HepG2 (cell line): ENCODE measurements around the gene ARFGEF3. TPM values are rescaled to one million over a fixed set of nuclear protein-coding genes. Genes with fewer than 3 reads are reported as not detected.

Experiments used
- ATAC-seq: fragments of 200-7000 bp; cut with Tn5 transposase; 3 replicates; pipeline ENCODE4 v1.9.1; 2020; ENCODE audit warnings: mild to moderate bottlenecking, moderate library complexity
- BruUV-seq: library from RNA; stranded (reverse); fragments of 400-500 nt; replicated peaks from 2 replicates; lab custom pipeline; 2021; lab: Mats Ljungman, UMichigan
- CTCF ChIA-PET: fragments of 300-600 bp; formaldehyde crosslinking; extraction: SDS; loops from one replicate; lab custom pipeline; 2021; ENCODE audit warnings: low total read pairs, inconsistent platforms, low intra/inter-chr PET ratio; lab: Yijun Ruan, JAX
- POLR2A ChIA-PET: fragments of 350-600 bp; sonication (Branson Sonifier 250); formaldehyde crosslinking; loops from one replicate; lab custom pipeline; 2020; ENCODE audit warnings: antibody characterized with exemption, inconsistent platforms; lab: Yijun Ruan, JAX
- DNase-seq: peaks from one replicate; pipeline ENCODE4 v3.0.0-alpha.2; 2015; ENCODE audit warnings: low spot score
- FAIRE-seq: peaks from 3 replicates; lab custom pipeline; 2011; peaks lifted over from hg19 to GRCh38; lab: Jason Lieb, UNC
- H2AFZ ChIP-seq: one replicate; pipeline ENCODE4 v1.6.1; 2011; ENCODE audit warnings: low read length, inconsistent platforms
- H3K27ac ChIP-seq: fragments of 300-600 bp; 3 replicates; pipeline ENCODE4 v1.8.0; 2011; ENCODE audit warnings: mixed run types, mild to moderate bottlenecking, mixed read lengths, low read length, inconsistent platforms; ENCODE audit not compliant: insufficient read depth; ENCODE audit errors: extremely low read length
- H3K27me3 ChIP-seq, 2 experiments: fragments of 200-600 bp in 1 of 2; 2 replicates in 1 of 2; 3 replicates in 1 of 2; pipeline versions ENCODE4 v1.6.0 to v1.8.0; 2011; ENCODE audit warnings: low read length in 2 of 2, mild to moderate bottlenecking in 2 of 2, moderate library complexity in 2 of 2, inconsistent platforms in 1 of 2; ENCODE audit not compliant: insufficient read depth in 2 of 2, control insufficient read depth in 1 of 2
- H3K36me3 ChIP-seq, 2 experiments: fragments of 200-600 bp in 1 of 2; replicated peaks in 1 of 2; 2 replicates in 1 of 2; 3 replicates in 1 of 2; pipeline versions ENCODE4 v1.5.1 to v1.8.0; 2011; ENCODE audit warnings: low read length in 2 of 2, inconsistent platforms in 1 of 2; ENCODE audit not compliant: insufficient read depth in 2 of 2, control insufficient read depth in 1 of 2
- H3K4me1 ChIP-seq: 2 replicates; pipeline ENCODE4 v1.5.1; 2012; ENCODE audit warnings: low read length, inconsistent platforms; ENCODE audit not compliant: insufficient read depth
- H3K4me2 ChIP-seq: 2 replicates; pipeline ENCODE4 v1.6.0; 2011; ENCODE audit warnings: low read depth, low read length, inconsistent platforms
- H3K4me3 ChIP-seq, 3 experiments: fragments of 200-600 bp in 1 of 3; sonication (generic), shearing (Covaris generic) in 1 of 3; replicated peaks in 1 of 3; 2 replicates each; pipeline ENCODE4 v1.5.1; 2011 to 2016; ENCODE audit warnings: low read length in 3 of 3, inconsistent platforms in 2 of 3, low read depth in 2 of 3, mild to moderate bottlenecking in 2 of 3, control low read depth in 1 of 3, mixed read lengths in 1 of 3; ENCODE audit not compliant: insufficient read depth in 1 of 3
- H3K79me2 ChIP-seq: one replicate; pipeline ENCODE4 v1.6.1; 2011; ENCODE audit warnings: low read length, inconsistent platforms; ENCODE audit not compliant: insufficient read depth
- H3K9ac ChIP-seq: 2 replicates; pipeline ENCODE4 v1.6.0; 2011; ENCODE audit warnings: mild to moderate bottlenecking, low read depth, low read length, inconsistent platforms; ENCODE audit not compliant: insufficient read depth
- H3K9me3 ChIP-seq: 2 replicates; pipeline ENCODE4 v1.5.1; 2012; ENCODE audit warnings: mild to moderate bottlenecking, low read length
- H4K20me1 ChIP-seq: 2 replicates; pipeline ENCODE4 v1.6.0; 2011; ENCODE audit warnings: inconsistent platforms, mild to moderate bottlenecking, low read length, moderate library complexity; ENCODE audit not compliant: insufficient read depth
- BRF2 ChIP-seq: sonication (generic); formaldehyde crosslinking; IDR thresholded peaks from 2 replicates; pipeline ENCODE4 v1.8.1; 2022; ENCODE audit warnings: mild to moderate bottlenecking, missing genetic modification reagents
- MED13 ChIP-seq: sonication (generic); formaldehyde crosslinking; IDR thresholded peaks from 2 replicates; pipeline ENCODE4 v1.5.0; 2020; ENCODE audit warnings: missing genetic modification reagents
- MTF1 ChIP-seq: sonication (generic); formaldehyde crosslinking; IDR thresholded peaks from 2 replicates; pipeline ENCODE4 v1.5.0; 2020; ENCODE audit warnings: missing genetic modification reagents
- PHF5A ChIP-seq: IDR thresholded peaks from one replicate; pipeline ENCODE4 v1.6.1; 2018; ENCODE audit warnings: low read depth, missing genetic modification reagents; ENCODE audit not compliant: unreplicated experiment
- SALL2 ChIP-seq: sonication (generic); formaldehyde crosslinking; IDR thresholded peaks from 2 replicates; pipeline ENCODE4 v1.8.1; 2023; ENCODE audit warnings: mild to moderate bottlenecking, missing genetic modification reagents, inconsistent platforms
- ZNF136 ChIP-seq: sonication (generic); formaldehyde crosslinking; IDR thresholded peaks from 2 replicates; pipeline ENCODE4 v1.8.1; 2022; ENCODE audit warnings: low read depth, mild to moderate bottlenecking, moderate library complexity, missing genetic modification reagents
- ZNF547 ChIP-seq: sonication (generic); formaldehyde crosslinking; IDR thresholded peaks from 2 replicates; pipeline ENCODE4 v1.5.1; 2020; ENCODE audit warnings: mild to moderate bottlenecking, missing genetic modification reagents
- ZNF746 ChIP-seq: sonication (generic); formaldehyde crosslinking; IDR thresholded peaks from 2 replicates; pipeline ENCODE4 v1.8.0; 2022; ENCODE audit warnings: mild to moderate bottlenecking, missing genetic modification reagents
- ZNF749 ChIP-seq: sonication (generic); formaldehyde crosslinking; IDR thresholded peaks from 2 replicates; pipeline ENCODE4 v1.8.0; 2022; ENCODE audit warnings: mild to moderate bottlenecking, missing genetic modification reagents, moderate library complexity, borderline replicate concordance
- ZNF776 ChIP-seq: sonication (generic); formaldehyde crosslinking; IDR thresholded peaks from 2 replicates; pipeline ENCODE4 v1.4.0; 2020; ENCODE audit warnings: mild to moderate bottlenecking, missing genetic modification reagents
- WGBS: methylation state at CpG from one replicate; pipeline ENCODE4 v1.1.6; 2017; ENCODE audit warnings: low lambda C conversion rate; 5-methylcytosine and 5-hydroxymethylcytosine counted together
- in situ Hi-C: cut with HindIII; loops from 2 replicates; pipeline ENCODE4 v1.10.0; 2017; ENCODE audit warnings: low pct_unique_long_range_greater_than_20kb; ENCODE audit not compliant: extremely low pct_ligation_motif_present
- intact Hi-C: fragments of 100-400 bp; cut with micrococcal nuclease; formaldehyde crosslinking; loops from one replicate; pipeline ENCODE4 v1.10.0; 2022; ENCODE audit not compliant: unreplicated experiment
- polyA plus RNA-seq, 8 experiments: library from polyadenylated mRNA; depleted of rRNA in 3 of 8; stranded (reverse) in 7 of 8; unstranded in 1 of 8; fragments of >200 nt; fragmentation: Illumina TruSeq in 4 of 8; extraction: Trizol in 4 of 8; gene quantifications; 2 replicates each; pipeline versions ENCODE4 v1.2.1 to v1.2.3, GENCODE V29; 2011 to 2016; ENCODE audit warnings: low read depth in 4 of 8, missing spikeins in 1 of 8, mixed read lengths in 1 of 8; ENCODE audit not compliant: insufficient read depth in 1 of 8
- total RNA-seq, 5 experiments: library from RNA; depleted of rRNA; stranded (reverse); fragments of >200 nt; fragmentation: Illumina TruSeq; extraction: Trizol; gene quantifications; 2 replicates each; pipeline ENCODE4 v1.2.3, GENCODE V29; 2016; ENCODE audit warnings: low read depth in 1 of 5
- TF ChIP-seq, protein P1 (sequence below): sonication (generic); formaldehyde crosslinking; IDR thresholded peaks from 2 replicates; pipeline ENCODE4 v1.4.0; 2020; ENCODE audit warnings: missing genetic modification reagents
- TF ChIP-seq, protein P2 (sequence below): sonication (generic); formaldehyde crosslinking; IDR thresholded peaks from 2 replicates; pipeline ENCODE4 v1.9.0; 2021; ENCODE audit warnings: missing genetic modification reagents, borderline replicate concordance
- TF ChIP-seq, protein P3 (sequence below): sonication (generic); formaldehyde crosslinking; IDR thresholded peaks from 2 replicates; pipeline ENCODE4 v1.4.0; 2020; ENCODE audit warnings: missing genetic modification reagents, borderline replicate concordance

ARFGEF3 gene
- total and polyA plus RNA-seq, 2 of the 13 experiments (the other 11 are each of a cell fraction or from before 2014, with no cell fraction given), result 0.60 to 2.6 TPM

- TF ChIP-seq, protein P1, sequence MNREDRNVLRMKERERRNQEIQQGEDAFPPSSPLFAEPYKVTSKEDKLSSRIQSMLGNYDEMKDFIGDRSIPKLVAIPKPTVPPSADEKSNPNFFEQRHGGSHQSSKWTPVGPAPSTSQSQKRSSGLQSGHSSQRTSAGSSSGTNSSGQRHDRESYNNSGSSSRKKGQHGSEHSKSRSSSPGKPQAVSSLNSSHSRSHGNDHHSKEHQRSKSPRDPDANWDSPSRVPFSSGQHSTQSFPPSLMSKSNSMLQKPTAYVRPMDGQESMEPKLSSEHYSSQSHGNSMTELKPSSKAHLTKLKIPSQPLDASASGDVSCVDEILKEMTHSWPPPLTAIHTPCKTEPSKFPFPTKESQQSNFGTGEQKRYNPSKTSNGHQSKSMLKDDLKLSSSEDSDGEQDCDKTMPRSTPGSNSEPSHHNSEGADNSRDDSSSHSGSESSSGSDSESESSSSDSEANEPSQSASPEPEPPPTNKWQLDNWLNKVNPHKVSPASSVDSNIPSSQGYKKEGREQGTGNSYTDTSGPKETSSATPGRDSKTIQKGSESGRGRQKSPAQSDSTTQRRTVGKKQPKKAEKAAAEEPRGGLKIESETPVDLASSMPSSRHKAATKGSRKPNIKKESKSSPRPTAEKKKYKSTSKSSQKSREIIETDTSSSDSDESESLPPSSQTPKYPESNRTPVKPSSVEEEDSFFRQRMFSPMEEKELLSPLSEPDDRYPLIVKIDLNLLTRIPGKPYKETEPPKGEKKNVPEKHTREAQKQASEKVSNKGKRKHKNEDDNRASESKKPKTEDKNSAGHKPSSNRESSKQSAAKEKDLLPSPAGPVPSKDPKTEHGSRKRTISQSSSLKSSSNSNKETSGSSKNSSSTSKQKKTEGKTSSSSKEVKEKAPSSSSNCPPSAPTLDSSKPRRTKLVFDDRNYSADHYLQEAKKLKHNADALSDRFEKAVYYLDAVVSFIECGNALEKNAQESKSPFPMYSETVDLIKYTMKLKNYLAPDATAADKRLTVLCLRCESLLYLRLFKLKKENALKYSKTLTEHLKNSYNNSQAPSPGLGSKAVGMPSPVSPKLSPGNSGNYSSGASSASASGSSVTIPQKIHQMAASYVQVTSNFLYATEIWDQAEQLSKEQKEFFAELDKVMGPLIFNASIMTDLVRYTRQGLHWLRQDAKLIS (CRISPR knock-in tag), result no peak
- TF ChIP-seq, all 625 proteins: peak for 0
These were observed 40.1 kb downstream of the ARFGEF3 start (continued) for GRCh38 chr6:138201836-138202235.

DNA sequence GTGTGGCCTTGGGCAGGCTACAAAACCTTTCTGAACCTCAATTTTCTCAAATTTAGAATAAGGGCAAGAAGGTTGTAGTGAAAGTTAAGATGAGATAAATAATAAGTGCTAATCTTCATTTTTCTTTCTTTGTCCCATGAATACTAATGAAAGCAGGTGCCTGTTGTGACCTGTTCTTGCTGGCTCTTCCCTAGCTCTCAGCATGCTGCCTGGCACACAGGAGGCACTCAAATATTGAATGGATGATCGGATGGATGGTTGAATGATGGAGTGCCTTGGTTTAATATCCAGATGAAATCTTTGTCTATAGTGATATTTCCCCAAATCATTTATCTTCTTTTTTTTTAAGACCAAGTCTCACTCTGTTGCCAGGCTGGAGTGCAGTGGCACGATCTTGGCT lies 41.6 kb downstream of the ARFGEF3 start:
- Histone ChIP-seq H3K4me2 (no peak overlapping the region), H3K36me3 (no peaks in the 10 kb centered on the region), H3K4me1 (peaks cover 15% of the 10 kb centered on the region), H3K4me3 (no peak overlapping the region), H3K9me3 (no peaks in the 10 kb centered on the region), H3K27me3 (no peaks in the 10 kb centered on the region), H3K9ac (no peak overlapping the region), H4K20me1 (no peaks in the 10 kb centered on the region), H3K79me2 (no peaks in the 10 kb centered on the region), H2AFZ (no peak overlapping the region), H3K27ac (no peak overlapping the region)
- 81% methylated on average over 2 of the region's 2 CpGs for WGBS
- ChIA-PET POLR2A (no interaction called here), CTCF (no interaction called here)
- BruUV-seq, result no TSS peak
- FAIRE-seq (no peak), DNase-seq (no peak), ATAC-seq (no peak)
- intact Hi-C loops, result no loop called here
- in situ Hi-C loops, result no loop called here
- no peak for TF ChIP-seq PHF5A
- no peak for TF ChIP-seq MED13
- no peak for TF ChIP-seq MTF1 (CRISPR knock-in tag)
- TF ChIP-seq ZNF776 (CRISPR knock-in tag), result no peak
- no peak for TF ChIP-seq ZNF746
- no peak for TF ChIP-seq BRF2 (CRISPR knock-in tag)
- TF ChIP-seq ZNF547, result no peak
- TF ChIP-seq ZNF749 (CRISPR knock-in tag), result no peak
- TF ChIP-seq SALL2, result no peak
- TF ChIP-seq ZNF136 (CRISPR knock-in tag), result no peak
- TF ChIP-seq, protein P2, sequence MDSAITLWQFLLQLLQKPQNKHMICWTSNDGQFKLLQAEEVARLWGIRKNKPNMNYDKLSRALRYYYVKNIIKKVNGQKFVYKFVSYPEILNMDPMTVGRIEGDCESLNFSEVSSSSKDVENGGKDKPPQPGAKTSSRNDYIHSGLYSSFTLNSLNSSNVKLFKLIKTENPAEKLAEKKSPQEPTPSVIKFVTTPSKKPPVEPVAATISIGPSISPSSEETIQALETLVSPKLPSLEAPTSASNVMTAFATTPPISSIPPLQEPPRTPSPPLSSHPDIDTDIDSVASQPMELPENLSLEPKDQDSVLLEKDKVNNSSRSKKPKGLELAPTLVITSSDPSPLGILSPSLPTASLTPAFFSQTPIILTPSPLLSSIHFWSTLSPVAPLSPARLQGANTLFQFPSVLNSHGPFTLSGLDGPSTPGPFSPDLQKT (CRISPR knock-in tag), result no peak
- TF ChIP-seq, protein P3, sequence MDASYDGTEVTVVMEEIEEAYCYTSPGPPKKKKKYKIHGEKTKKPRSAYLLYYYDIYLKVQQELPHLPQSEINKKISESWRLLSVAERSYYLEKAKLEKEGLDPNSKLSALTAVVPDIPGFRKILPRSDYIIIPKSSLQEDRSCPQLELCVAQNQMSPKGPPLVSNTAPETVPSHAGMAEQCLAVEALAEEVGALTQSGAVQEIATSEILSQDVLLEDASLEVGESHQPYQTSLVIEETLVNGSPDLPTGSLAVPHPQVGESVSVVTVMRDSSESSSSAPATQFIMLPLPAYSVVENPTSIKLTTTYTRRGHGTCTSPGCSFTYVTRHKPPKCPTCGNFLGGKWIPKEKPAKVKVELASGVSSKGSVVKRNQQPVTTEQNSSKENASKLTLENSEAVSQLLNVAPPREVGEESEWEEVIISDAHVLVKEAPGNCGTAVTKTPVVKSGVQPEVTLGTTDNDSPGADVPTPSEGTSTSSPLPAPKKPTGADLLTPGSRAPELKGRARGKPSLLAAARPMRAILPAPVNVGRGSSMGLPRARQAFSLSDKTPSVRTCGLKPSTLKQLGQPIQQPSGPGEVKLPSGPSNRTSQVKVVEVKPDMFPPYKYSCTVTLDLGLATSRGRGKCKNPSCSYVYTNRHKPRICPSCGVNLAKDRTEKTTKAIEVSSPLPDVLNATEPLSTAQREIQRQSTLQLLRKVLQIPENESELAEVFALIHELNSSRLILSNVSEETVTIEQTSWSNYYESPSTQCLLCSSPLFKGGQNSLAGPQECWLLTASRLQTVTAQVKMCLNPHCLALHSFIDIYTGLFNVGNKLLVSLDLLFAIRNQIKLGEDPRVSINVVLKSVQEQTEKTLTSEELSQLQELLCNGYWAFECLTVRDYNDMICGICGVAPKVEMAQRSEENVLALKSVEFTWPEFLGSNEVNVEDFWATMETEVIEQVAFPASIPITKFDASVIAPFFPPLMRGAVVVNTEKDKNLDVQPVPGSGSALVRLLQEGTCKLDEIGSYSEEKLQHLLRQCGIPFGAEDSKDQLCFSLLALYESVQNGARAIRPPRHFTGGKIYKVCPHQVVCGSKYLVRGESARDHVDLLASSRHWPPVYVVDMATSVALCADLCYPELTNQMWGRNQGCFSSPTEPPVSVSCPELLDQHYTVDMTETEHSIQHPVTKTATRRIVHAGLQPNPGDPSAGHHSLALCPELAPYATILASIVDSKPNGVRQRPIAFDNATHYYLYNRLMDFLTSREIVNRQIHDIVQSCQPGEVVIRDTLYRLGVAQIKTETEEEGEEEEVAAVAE, result no peak
